AG09319 (cell line): Measurements from ENCODE around the gene NCOA1.
A peak's percentile ranks its signal among the peaks of the same experiment; 100 is the strongest.

Experiments used
- DNase-seq: peaks from one replicate; pipeline ENCODE4 v3.0.0-alpha.2; 2010; ENCODE audit warnings: low read depth; ENCODE audit errors: extremely low read depth
- CTCF ChIP-seq: IDR thresholded peaks from 2 replicates; pipeline ENCODE4 v1.5.1; 2011; ENCODE audit warnings: low read depth, mild to moderate bottlenecking, inconsistent platforms, low read length, moderate library complexity

NCOA1 gene

GRCh38 chr2:24454294-24454693 lies 36.8 kb upstream of the NCOA1 start:
- DNase-seq: peak; percentile 28
- no peak for TF ChIP-seq CTCF

GRCh38 chr2:24456599-24457556 lies 34.2 kb upstream of the NCOA1 start:
- DNase-seq: peak; percentile 16
- TF ChIP-seq CTCF: no peak

- DNase-seq: no peak
- no peak for TF ChIP-seq CTCF
These were observed 33.2 kb upstream of the NCOA1 start for GRCh38 chr2:24457696-24458386.

- no peak for DNase-seq
These were observed 31.6 kb upstream of the NCOA1 start for GRCh38 chr2:24459224-24460161.

GRCh38 chr2:24461685-24462084 lies 29.4 kb upstream of the NCOA1 start:
- TF ChIP-seq CTCF: no peak
- no peak for DNase-seq

More at GRCh38 chr2:24459224-24460161, 31.6 kb upstream of the NCOA1 start:
- TF ChIP-seq CTCF: no peak

- DNase-seq: no peak
- no peak for TF ChIP-seq CTCF
These were observed 27.8 kb upstream of the NCOA1 start for GRCh38 chr2:24463271-24463670.
